Hindlimb muscle (tissue), 1 donor: Measurements from ENCODE around the gene NEDD4L. TPM values are rescaled to one million over a fixed set of nuclear protein-coding genes. Genes with fewer than 3 reads are reported as not detected.
"Not testable (repeated sequence)": the region's sequence is repeated elsewhere in the genome, so short reads cannot be mapped to it uniquely, and the experiment has no call there.

Source experiments
- DNase-seq: peaks from one replicate; pipeline ENCODE4 v3.0.0-alpha.2; 2013
- polyA plus RNA-seq: library from polyadenylated mRNA; unstranded; fragments of 120-200 nt; gene quantifications from one replicate; pipeline ENCODE4 v1.2.1, GENCODE V29; 2013; ENCODE audit not compliant: insufficient read length

The NEDD4L gene
- polyA plus RNA-seq, 1 donor = 45.4 TPM

DNA sequence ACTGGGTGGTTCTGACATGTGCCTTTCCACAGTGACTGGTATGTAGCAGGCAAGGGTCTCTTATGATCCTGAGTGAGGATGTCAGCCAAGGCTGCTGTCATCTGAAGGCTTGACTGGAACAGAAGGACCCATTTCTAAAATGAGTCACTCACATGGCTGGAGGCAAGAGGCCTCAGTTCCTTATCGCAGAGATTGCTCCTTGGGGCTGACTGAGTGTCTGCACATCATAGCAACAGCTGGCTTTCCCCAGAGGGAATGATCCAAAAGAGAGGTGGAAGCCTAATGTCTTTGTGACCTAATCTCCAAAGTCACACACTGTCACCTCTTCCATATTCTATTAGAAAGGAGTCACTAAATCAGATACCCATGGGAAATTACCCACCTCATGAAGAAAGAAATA, 114.0 kb downstream of the NEDD4L start:
- DNase-seq = no peak

GRCh38 chr18:58158459-58158858, 114.4 kb downstream of the NEDD4L start:
- DNase-seq = no peak

DNA sequence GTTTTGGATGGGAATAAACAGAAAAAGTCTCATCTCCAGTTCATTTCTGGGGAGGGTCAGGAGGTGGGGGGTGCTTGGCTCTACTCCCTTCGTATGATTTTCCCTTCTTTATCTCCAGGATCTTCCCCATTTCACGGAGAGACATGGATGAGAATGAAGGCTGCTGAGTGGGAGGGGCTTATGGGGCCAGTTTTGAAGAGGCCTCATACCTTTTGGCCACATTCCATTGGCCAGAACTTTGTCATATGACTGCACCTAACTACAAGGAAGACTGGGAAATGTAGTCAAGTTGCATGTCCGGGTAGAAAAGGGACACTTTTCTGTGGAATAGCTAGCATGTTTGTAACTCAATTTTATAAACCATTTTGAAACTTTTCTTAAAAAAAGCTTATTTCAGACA, 117.6 kb downstream of the NEDD4L start:
- peak; percentile 47 for DNase-seq

DNA sequence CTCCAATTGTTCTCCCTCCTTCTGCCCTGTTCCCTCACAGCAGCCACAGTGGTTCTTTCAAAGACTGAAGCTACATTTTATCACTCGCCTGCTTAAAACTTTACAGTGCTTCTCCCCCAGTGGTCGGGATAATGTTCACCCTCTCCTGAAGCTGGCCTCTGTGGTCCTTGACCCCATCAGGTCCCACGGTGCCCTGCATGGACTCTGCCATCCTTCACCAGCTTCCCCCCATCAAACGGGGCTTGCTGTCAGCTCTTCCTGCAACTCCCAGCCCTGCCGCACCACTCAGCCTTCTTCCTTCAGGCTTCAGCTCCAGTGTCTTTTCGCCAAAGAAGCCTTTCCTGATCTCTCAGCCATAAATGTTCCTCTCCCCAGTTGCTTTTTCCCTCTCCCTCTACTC, 118.1 kb downstream of the NEDD4L start:
- DNase-seq = no peak

DNA sequence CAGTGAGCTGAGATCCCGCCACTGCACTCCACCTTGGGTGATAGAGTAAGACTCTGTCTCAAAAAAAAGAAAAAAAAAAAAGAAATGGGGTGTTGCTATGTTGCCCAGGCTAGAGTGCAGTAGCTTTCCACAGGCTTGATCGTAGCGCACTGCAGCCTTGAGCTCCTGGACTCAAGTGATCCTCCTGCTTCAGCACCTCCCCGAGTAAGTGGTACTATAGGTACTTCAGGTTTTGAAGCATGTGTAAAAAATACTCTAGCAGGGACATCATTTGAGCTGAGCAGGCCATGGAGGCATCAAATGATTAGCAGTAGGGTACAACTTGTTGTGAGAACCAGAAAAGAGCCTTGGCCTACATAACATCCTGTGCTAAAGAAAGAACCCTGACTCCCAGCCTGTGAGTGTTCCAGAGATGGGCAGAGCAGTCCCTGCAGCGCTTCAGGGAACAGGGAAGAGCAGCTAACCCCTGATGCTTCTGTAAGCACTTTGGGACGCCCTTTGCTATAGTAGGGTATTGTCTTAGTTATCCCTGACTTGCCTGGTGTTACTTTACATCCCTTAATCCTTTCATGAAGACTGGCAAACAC, 119.1 kb downstream of the NEDD4L start:
- no peak for DNase-seq

GRCh38 chr18:58166278-58166844, 122.3 kb downstream of the NEDD4L start:
- DNase-seq = no peak

DNA sequence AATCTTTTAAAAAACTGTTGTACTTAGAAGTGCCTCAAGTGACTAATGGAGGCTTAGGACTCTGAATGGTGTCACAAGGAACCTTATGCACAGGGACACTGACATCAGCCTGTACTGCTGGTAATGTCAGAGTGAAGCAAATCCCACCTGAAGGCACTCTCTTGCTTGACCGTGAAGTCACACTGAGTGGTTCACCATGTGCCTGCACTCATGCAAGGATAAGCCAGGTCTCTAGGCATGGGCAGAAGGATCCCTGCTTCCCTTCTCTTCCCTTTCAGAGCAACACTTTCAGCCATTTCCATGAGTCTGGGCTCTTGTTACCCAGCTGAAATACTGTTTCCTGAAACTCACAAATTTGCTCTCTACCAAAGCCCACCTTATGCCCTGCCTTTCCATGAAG, 123.0 kb downstream of the NEDD4L start:
- DNase-seq = no peak

- no peak for DNase-seq
These were observed 124.2 kb downstream of the NEDD4L start for GRCh38 chr18:58168221-58168620.

DNA sequence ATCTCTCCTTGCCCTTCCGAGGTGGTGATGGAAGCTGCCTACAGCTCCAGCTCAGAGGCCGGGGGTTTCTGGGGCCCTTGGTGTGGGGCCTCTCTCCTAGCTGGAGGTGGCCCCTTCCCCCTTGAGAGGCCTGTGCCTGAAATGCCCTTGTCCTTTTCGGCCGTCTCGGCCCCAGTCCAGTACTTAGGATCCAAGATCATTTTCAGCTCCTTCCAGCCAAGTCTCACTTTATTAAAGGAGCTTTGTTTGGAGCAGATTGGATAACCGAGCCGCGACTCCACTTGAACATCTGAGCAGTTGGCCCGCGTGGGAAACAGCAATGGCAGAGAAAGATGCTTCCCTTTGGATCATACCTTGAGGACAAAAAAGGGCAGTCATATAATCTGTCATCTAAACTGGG, 125.0 kb downstream of the NEDD4L start:
- no peak for DNase-seq

- DNase-seq = no peak
These were observed 125.4 kb downstream of the NEDD4L start for GRCh38 chr18:58169472-58169871.

DNA sequence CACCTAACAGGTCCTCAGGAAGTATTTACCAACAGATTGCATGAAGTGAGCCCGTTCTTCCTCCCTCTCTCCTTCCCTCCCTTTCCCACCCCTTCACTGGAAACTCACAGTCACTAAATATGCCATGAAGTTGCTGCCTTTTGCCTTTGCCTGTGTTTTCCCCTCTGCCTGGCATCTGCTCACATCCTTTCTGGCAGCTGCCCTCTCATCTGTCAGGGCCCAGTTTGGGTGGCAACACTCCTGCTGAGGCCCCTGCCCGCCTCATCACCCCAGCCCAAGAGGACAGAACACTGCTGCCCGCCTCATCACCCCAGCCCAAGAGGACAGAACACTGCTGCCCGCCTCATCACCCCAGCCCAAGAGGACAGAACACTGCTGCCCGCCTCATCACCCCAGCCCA, 126.0 kb downstream of the NEDD4L start:
- not testable (repeated sequence) for DNase-seq

GRCh38 chr18:58172031-58172430, 128.0 kb downstream of the NEDD4L start:
- DNase-seq = no peak

GRCh38 chr18:58174285-58174684, 130.3 kb downstream of the NEDD4L start:
- no peak for DNase-seq

GRCh38 chr18:58175122-58175785, 131.2 kb downstream of the NEDD4L start:
- DNase-seq = no peak

DNA sequence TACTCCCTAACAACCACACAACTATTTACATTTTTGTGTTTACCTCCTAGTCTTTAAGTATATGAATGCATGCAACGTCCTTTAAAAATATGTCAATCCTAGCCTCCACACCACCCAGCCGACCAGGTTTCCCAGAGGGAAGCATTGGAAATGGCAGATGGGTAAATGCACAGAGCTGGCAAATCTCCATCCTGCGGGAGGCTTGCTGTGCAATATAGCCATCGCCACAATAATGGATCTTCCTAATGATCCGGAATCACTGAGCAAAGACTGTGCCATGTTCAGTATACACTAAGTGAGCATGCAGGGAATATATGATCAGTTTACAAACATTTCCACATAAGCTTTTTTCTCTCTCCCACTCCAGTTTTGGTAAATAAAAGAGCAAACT, 131.8 kb downstream of the NEDD4L start:
- DNase-seq = no peak

- peak; percentile 43 for DNase-seq
These were observed 133.1 kb downstream of the NEDD4L start for GRCh38 chr18:58177004-58177717.

GRCh38 chr18:58177896-58178470, 134.0 kb downstream of the NEDD4L start:
- no peak for DNase-seq

- DNase-seq = no peak
These were observed 134.5 kb downstream of the NEDD4L start for GRCh38 chr18:58178511-58178910.

GRCh38 chr18:58180172-58180571, 136.1 kb downstream of the NEDD4L start:
- DNase-seq = no peak

GRCh38 chr18:58180738-58181353, 136.8 kb downstream of the NEDD4L start:
- no peak for DNase-seq

DNA sequence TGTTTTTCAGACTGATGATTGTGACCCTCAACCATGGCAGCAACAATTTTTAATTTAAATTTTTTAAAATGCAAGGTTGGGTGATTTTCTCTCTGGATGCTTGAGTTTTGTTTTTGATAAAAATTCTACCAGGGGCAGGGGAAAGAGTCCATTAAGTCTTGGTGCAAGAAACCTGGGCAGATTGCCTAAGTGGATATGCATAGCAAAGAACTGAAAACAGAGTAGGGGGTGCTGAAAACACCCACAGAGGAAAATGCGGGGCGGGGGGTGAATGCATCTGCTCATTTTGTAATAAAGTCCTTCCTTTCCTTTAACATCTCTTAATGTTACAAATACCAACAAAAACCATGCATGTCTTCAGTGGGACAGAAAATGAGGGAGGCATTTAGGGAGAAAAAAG, 138.0 kb downstream of the NEDD4L start:
- no peak for DNase-seq

DNA sequence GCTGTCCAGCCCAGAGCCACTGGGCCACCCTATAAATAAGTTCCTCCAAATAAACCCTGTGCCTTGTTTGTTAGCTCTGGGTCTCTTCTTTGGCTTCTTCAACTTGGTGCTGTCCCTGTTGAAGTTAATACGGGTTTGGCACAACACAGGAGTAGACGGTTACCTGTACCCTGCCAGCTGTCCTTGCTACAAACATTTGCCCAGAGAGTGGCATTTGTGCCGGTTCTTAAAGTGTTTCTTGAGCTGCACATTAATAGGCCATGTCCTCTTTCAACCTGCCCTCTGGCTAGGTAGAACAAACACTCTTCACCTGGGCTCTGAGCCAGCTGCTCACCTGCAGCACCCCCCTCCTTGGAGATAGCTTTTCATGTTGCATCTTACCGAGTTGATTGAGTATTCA, 139.2 kb downstream of the NEDD4L start:
- DNase-seq = no peak
